Embryonic facial prominence (tissue), 1 donor: ENCODE data around the gene BFSP2.
A peak's percentile ranks its signal among the peaks of the same experiment; 100 is the strongest.

ENCODE experiments used
- DNase-seq: peaks from one replicate; pipeline ENCODE4 v3.0.0-alpha.2; 2016; ENCODE audit errors: extremely low spot score

The BFSP2 gene

DNA sequence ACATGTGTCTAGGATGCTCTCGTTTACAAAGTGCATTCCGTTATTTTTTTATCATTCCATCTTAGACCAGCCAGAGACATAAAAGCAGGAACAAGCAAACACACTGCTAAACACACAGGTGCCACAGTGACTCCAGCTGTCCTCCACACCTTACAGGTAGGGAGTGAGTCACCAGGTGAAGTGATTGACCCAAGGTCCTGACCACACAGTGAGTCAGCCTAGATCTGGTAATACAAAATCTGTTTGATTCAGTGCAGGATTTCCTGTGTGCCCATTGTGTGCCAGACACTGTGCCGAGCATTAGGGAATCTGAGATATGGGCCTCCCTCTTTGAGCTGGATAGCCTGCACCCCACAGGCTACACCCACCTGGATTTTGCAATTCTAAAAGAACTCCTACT lies 16.7 kb upstream of the BFSP2 start:
- DNase-seq, result no peak

- no peak for DNase-seq
Observed at GRCh38 chr3:133383741-133384140, 16.1 kb upstream of the BFSP2 start.

- DNase-seq, result peak; percentile 57
Observed at GRCh38 chr3:133384331-133385027, 15.4 kb upstream of the BFSP2 start.

DNA sequence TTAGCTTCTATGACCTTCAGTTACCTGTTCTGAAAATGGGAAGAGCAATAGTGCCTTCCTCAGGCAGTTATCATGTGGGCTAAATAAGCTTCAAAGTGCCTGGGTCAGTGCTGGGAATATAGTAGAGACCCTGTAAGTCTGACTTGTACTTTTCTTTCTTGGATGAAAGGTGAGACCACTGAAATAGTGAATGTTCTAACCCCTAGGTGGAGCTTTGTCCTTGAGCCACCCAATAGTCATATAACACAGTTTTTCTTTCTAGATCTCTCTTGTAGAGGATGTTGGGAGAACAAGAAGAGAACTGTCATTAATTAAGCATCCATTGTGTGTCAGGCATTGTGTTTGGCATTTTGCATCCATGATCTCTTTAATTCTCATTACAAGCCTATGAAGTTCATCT lies 13.0 kb upstream of the BFSP2 start:
- DNase-seq, result no peak

DNA sequence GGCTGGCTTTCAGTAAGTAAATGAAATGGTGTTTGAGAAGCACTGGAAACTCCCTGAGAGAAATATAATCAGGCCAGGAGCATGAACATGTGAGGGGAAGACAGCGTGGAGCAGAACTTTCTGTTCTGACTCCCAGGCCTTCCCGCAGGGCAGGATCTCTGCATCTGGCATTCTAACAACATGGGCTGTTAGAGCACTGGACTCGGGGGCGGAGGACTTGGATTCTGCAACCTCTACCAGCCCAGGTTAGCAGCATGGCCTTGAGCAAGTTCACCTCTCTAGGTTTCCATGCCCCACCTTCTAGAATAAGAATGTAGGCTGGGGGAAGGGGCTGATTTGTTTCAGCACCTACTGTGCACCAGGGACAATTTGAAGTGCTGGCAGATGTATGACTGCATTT lies 12.5 kb upstream of the BFSP2 start:
- DNase-seq, result no peak

DNA sequence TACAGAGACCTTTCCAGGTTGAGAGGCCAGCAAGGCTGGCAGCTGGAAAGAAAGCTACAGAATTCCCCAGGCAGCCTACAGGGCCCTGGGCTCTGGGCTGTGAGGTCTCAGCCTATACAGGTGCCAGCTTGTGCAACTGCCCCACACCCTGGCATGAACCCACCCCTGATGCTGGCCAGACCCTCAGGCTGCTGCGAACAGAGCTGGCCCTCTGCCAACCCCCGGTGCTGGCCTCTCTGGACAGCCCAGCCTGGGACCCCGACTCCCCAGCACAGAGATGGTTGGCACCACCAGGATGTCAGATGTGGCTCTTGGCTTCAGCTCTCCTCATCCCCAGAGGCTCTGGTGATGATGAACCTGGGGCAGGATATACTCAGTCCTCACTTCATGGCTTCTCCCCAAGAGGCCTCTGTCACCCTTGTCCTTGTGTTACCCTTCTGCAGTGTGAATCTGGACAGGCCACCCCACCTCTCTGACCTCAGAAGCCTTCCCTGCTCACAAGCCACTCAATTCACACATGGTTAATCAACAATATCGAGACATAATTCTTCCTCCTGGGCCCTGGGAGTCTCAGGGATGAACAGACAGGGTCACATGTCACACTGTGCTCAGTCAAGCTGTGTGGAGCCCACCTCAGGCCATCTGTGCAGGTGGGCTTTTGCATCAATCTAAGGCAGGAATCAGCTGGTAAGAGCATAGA lies 11.0 kb upstream of the BFSP2 start:
- DNase-seq, result no peak

- no peak for DNase-seq
Observed at GRCh38 chr3:133390715-133391114, 9.1 kb upstream of the BFSP2 start.

GRCh38 chr3:133393204-133393603 lies 6.7 kb upstream of the BFSP2 start:
- no peak for DNase-seq

DNA sequence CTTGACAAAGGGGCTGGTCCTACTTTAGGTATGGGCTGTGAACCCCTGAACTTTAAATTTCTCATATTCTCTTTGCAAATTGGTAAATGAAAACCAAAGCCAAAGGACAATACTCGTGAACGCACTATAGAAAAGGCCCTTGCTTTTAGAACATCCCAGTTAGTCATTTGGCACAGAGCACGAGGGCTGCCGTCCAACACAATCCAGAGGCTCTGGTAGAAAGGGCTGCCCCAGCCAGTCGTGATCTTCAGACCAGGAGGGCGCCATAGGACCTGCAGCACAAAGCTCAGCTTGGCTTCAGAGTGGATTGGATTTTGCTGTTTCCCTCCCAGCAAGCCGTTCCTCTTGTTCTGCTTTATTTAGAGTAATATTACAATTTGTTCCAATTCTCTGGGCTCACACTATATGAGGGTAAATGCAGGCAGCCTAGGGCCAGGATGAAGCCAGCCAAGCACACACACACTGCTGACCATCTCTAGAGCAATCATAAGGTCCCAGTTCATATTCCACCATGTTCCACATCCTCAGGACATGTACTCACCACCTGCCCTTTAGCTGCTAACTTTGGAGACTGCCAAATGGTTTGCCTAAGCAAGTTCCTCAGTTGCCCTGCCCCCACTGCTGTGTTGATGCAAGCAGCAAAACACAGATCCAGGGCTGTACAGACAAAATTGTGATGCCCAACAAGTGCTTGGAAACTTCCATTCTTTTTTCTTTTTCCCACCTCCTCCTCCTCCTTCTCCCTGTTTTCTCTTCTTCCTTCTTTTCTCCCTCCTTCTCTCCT lies 6.0 kb upstream of the BFSP2 start:
- DNase-seq, result no peak

DNA sequence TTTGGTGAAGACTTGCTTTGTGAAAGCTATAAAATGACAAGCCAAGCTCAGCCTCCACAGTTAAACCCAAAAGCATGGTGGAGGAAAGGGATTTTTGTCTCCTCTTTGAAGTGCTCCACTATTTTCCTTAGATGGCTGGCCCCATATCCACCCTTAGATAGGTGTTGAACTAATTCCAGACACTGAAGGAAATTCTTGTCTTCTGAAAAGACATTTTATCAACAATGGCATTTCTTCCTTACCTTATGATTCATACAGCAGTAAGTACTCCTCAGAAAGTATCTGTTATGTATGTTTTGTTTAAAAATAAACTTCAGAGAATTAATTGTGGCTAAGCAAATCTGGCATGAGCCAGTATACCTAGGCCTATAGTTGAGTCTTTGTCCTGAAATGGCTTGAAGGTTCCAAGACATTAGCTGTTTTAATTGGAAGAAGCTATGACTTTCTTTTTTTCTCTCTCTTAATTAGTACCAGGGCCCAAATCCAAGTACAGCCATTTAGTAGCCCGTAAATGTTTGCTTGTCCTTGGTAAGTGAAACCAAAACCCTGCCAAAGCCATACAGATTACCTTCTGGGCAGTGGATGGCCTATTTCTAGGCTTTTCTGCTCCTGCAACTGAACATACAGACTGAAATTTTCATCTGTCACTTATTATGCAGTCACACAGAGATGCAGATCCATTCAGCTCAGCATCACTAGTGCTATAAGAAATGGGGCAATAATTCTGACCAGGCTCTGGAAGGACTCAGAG lies 5.1 kb upstream of the BFSP2 start:
- no peak for DNase-seq

DNA sequence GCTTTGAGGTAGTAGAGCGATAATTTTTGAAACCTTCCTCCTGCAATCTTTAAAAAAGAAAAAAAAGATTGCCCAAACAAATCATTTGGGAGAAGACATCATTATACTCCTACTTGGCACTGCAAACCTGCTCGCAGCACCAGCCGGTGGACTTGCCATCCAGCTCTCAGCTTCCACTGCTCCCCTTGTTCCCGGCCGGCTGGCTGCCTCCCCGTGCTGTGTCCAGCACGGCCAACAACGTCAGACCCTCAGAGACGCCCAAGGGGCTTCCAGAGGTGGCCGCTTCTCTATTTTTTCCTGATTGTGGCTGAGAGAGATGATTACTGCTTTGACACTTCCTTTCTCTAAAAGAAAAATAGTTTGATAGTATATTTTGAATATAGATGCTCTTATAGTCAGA lies 3.0 kb upstream of the BFSP2 start:
- no peak for DNase-seq

- DNase-seq, result no peak
Observed at GRCh38 chr3:133401374-133402135, 1.7 kb downstream of the BFSP2 start.

- no peak for DNase-seq
Observed at GRCh38 chr3:133404920-133405319, 5.1 kb downstream of the BFSP2 start.

DNA sequence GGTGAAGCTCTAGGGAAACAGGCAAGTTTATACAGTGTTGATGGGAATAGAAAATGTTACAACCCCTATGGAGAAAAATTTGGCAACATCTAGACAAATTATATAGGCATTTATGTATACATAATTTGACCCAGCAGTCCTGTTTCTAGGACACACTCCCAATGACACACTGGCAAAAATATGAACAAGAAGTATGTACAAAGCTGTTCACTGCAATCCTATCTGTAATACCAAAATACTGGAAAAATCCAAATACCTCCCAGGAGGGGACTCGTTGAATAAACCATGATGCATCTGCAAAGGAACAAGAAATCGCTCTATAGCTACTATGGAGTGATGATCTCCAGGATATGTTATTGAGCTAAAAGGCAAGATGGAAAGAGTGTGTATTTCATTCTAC lies 8.5 kb downstream of the BFSP2 start:
- DNase-seq, result no peak

DNA sequence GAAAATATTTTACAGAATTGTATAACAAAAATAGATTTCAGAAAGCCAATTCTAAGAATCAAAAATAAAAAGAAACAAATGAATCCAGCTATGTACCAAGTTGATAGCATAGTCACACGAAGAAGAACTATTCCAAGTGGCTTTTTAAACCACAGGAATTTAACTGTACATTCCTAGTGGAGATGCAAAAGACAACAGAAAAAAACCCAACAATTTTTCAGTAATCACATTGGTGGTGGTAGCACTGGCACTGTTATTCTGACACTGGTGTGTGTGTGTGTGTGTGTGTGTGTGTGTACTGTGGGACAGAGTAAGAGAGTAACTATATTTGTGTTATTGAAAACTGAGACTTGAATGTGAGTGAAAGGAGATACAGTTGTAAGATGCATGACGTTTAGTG lies 9.1 kb downstream of the BFSP2 start:
- no peak for DNase-seq

DNA sequence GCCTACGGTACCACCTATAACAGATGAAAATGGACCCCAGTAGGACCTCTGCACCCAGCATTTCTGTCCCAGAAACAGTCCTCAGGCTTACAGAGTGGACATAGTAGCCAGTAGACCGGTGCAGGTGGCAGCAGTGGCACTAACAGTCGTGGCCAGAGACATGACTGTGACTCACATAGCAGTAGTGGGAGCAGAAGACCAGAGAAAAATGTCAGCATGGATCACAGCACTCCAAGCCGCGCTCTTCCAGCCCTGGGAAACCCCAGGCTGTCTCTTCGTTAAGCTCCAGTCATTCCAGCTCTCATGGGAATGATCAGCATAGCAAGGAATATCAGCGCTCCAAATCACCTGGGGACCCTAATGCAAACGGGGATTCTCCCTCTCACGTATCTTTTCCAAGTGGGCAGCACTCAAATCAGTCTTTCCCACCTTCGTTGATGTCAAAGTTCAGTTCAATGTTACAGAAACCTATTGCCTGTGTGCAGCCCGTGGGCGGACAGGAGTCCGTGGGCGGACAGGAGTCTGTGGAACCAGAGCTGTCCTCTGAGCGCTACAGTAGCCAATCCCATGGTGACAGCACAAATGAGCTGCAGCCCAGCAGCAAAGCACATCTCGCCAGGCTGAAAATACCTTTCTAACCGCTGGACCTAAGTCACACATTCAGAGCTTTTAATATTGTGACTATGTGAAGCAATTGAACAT lies 10.5 kb downstream of the BFSP2 start:
- no peak for DNase-seq

DNA sequence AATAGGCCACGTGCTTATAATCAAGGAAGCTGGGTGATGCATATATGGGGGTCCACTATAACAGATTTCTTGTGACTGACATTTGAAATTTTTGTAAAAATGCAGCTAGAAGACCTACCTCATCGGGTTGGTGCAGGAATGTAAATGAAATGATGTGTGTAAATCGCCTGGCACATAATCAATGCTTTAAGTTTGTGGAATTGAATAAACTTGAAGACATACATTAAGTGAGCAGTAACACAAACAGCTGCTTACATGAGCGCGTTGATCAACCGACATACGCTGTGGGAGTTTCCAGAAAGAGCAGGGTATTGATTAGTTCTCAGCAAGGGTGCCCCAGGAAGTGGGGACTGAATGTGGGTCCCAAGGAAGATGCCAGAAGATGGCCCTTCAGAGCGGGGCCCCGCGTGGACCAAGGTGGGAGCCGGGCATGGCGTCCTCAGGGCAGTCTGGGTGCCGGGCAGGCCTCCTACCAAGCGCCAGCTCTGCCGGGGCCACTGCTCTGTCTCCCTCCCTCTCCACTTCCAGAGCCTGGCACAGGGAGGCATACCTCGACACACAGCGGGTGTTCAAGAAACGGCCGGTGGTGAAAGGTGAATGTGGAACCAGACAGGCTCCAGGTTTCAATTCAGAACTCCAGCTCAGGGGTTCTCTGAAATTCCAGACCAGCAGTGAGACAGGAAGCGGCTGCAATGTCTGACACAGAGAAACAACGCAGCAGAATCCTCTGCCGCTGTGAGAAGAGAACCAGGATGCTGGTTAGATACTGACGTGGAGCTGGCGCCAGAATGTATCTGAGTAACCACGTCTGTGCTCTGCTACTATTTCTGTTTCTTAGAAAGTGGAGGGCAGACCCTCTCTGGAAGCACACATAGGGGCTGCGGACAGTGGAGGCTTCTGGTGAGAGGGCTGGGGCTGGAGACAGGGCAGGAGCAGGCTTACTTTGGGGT lies 12.6 kb downstream of the BFSP2 start:
- DNase-seq, result no peak

DNA sequence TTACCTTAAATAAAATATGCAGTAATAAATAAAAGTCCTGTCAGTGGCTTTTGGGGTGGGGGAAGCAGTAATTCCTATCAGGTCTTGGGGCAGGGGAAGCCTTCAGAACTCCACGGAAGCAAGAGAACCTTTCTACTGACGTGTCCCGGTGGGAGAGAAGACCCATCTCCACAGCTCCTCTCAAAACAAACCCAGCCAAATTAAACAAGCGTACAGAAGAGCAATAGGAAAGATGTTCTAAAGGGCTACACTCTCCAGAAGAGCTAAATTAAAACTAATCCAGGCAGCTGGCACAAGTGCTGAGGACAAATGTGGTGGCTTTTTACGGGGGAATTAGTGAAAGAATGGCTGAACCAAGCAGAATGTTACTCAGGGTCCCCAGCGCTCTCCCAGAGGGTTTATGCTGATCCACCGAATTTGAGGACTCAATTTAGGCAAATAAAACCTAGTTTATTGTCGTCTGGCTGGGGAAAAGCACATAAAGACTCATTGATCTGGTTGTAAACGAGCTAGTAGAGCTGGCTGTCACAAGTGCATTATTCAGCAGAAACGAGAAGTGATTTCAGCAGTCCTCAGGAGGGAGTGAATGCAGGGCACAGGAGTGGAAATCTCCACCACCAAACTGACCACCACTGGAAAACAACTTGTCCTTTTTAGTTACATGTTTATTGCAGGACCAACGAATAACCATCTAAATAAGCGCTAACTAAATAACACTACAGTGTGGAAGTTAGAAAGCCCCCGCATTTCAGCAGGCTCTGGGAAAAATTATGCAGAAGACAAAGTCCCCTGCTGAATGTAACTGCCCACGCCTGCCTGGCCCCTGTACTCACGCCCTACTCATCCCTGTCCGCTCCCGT lies 13.5 kb downstream of the BFSP2 start:
- no peak for DNase-seq

DNA sequence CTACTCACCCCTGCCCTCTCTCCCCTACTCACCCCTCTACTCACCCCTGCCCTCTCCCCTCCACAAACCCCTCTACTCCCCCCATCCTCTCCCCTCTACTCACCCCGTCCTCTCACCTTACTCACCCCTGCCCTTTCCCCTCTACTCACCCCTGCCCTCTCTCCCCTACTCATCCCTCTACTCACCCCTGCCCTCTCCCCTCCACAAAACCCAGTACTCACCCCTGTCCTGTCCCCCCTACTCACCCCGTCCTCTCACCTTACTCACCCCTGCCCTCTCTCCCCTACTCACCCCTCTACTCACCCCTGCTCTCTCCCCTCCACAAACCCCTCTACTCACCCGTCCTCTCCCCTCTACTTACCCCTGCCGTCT lies 14.2 kb downstream of the BFSP2 start:
- no peak for DNase-seq
